Activated CD8-positive, alpha-beta memory T cell treated with anti-CD3 and anti-CD28 coated beads, Interleukin-2, amount 10 ng/mL, durations not matched to agents 7 days and 5 days (primary cell): ENCODE data around the gene HPDL. TPM values are rescaled to one million over a fixed set of nuclear protein-coding genes. Genes with fewer than 3 reads are reported as not detected.

Experiments
- ATAC-seq: fragments of 150-1000 bp; cut with Tn5 transposase; one replicate; pipeline ENCODE4 v1.10.0; 2021; ENCODE audit warnings: moderate library complexity
- CTCF ChIA-PET: fragments of 350-600 bp; sonication (Branson Sonifier 250); formaldehyde crosslinking; loops from one replicate; lab custom pipeline; 2021; ENCODE audit warnings: antibody characterized with exemption; lab: Charles Lee
- DNase-seq: peaks from one replicate; pipeline ENCODE4 v3.0.0-alpha.2; 2020
- H3K27ac Mint-ChIP-seq: one replicate; pipeline ENCODE4 v1.8.0; 2021; ENCODE audit warnings: mild to moderate bottlenecking, mixed read lengths
- H3K27me3 Mint-ChIP-seq: one replicate; pipeline ENCODE4 v1.8.0; 2021; ENCODE audit warnings: mixed read lengths
- H3K36me3 Mint-ChIP-seq: one replicate; pipeline ENCODE4 v1.8.0; 2021; ENCODE audit warnings: mild to moderate bottlenecking, mixed read lengths
- H3K4me1 Mint-ChIP-seq: one replicate; pipeline ENCODE4 v1.8.0; 2021; ENCODE audit warnings: mixed read lengths
- H3K4me3 Mint-ChIP-seq: one replicate; pipeline ENCODE4 v1.8.0; 2021; ENCODE audit warnings: mild to moderate bottlenecking, moderate library complexity, mixed read lengths
- H3K9me3 Mint-ChIP-seq: one replicate; pipeline ENCODE4 v1.8.0; 2022; ENCODE audit warnings: low read depth, mixed read lengths
- total RNA-seq, 2 experiments: library from RNA; stranded (reverse); gene quantifications; one replicate each; pipeline ENCODE4 v1.2.3, GENCODE V29; 2021

Gene HPDL
- total RNA-seq, 2 experiments from 2014 or later: 16.3 to 23.4 TPM

DNA sequence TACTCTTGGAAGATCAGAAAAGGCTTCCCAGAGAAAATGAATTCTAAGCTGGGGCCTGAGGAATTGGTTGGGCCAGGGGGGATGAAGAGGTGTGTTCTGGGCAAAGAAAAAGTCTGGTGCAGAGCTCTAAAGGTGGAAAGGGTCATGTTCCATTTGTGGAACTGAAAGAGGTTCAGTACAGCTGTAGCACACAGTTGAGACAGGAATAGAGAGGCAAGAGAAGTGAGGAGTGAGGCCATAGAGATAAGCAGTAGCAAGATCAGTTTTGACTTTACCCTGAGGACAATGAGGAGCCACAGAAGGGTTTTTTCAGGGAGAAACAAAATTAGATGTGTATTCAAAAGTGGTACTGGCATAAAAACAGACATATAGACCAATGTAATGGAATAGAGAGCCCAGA is 43.9 kb downstream of the HPDL start:
- no peaks in the 10 kb centered on the region for H3K36me3 Mint-ChIP-seq
- CTCF ChIA-PET: interaction anchor here (1.1 kb wide), 1 partner anchor 8 kb away, joined by 3 read pairs; no protein-coding TSS in a partner anchor
- DNase-seq: no peak
- no peak overlapping the region for H3K4me3 Mint-ChIP-seq
- ATAC-seq: no peak
- no peak overlapping the region for H3K27ac Mint-ChIP-seq
- H3K27me3 Mint-ChIP-seq: no peaks in the 10 kb centered on the region
- H3K9me3 Mint-ChIP-seq: no peaks in the 10 kb centered on the region
- peaks cover 18% of the 10 kb centered on the region for H3K4me1 Mint-ChIP-seq

DNA sequence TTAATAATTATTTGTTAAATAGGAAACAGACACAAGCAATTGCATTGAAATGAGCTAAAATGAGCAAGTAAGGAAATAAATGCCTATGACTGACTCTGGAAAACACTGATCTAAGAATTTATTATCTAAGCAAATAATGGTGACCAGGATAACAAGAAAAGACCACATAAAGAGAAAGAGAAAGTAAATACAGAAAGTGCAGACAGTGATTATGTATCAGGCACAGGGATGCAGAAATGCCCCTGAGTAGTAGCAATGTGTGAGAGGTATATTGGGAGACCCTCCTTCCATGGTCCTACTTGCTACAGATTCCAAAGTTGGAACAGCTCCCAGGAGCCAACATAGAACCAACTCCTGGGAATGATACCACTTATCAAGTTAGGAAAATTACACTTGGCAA is 46.9 kb downstream of the HPDL start:
- no peak for ATAC-seq
- no peak for DNase-seq
- H3K27me3 Mint-ChIP-seq: no peaks in the 10 kb centered on the region
- H3K27ac Mint-ChIP-seq: no peak overlapping the region
- H3K4me3 Mint-ChIP-seq: no peak overlapping the region
- H3K9me3 Mint-ChIP-seq: no peaks in the 10 kb centered on the region
- CTCF ChIA-PET: interaction anchor here (2.4 kb wide), 1 partner anchor 13 kb away, joined by 11 read pairs; no protein-coding TSS in a partner anchor
- H3K36me3 Mint-ChIP-seq: no peaks in the 10 kb centered on the region
- peaks cover 18% of the 10 kb centered on the region for H3K4me1 Mint-ChIP-seq

DNA sequence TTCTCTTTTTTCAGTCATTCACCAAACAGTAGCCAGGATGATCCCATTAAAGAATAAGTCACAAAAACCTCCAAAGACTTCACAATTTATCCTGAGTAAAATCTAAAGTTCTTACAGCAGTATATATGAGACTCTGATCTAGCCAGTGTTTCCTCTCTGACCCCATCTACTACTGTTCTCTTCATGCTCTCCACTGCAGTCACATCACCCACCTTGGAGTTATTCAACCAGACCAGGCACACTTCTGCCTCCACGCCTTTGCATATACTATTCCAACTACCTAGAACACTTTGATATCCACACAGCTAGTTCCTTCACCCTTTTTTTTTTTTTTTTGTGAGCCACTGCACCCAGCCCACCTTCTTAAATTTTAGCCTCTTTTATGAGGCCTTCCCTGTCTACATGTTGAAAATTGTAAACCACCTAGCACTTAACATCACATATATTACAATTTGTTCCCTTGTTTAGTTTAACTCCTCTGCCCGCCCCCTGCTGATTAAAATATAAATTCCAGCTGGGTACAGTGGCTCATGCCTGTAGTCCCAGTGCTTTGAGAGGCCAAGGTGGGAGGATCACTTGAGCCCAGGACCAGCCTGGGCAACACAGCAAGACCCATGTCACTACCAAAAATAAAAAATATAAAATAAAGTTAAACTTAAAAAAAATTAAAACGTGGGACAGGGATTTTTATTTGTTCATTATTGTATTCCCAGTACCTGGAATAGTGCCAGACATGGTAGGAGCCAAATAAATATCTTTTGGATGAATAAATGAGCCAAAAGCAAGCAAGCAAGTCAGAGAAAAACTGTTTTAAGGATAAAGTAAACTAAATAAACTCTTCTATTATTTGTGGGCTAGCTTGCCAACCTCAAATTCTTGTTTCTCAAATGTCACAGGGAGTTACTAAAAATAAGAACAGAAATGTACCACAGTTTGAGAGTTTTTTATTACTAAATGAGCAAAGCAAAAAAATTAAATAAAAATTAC is 48.7 kb downstream of the HPDL start:
- ATAC-seq (no peak), DNase-seq (no peak)
- peaks cover 18% of the 10 kb centered on the region for H3K4me1 Mint-ChIP-seq
- no peaks in the 10 kb centered on the region for H3K9me3 Mint-ChIP-seq
- no peaks in the 10 kb centered on the region for H3K27me3 Mint-ChIP-seq
- CTCF ChIA-PET: interaction anchor here (0.6 to 2.4 kb wide), 4 partner anchors 14 to 125 kb away, joined by 3 to 11 read pairs (median 4); no protein-coding TSS in a partner anchor
- no peaks in the 10 kb centered on the region for H3K36me3 Mint-ChIP-seq
- H3K27ac Mint-ChIP-seq: no peak overlapping the region
- H3K4me3 Mint-ChIP-seq: no peak overlapping the region

DNA sequence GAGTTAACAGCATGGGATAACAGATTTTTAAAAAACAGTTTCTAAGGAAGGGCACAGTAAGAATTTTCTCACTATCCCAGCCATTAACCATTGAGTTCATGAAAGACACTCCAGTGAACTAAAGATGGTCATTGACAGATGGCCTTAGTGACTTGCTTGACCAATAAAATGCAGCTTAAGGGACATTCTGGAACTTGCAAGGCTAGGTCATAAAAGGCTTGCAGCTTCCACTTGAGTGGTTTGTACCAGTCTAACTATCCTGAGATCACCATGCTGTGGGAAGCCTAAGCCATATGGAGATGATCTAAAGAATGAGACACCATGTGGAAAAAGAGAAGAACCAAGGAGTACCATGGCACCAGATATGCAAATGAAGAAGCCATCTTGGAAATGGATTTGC is 51.5 kb downstream of the HPDL start:
- Mint-ChIP-seq H3K9me3 (no peaks in the 10 kb centered on the region), H3K27me3 (no peaks in the 10 kb centered on the region), H3K36me3 (no peaks in the 10 kb centered on the region), H3K27ac (no peak overlapping the region), H3K4me1 (peaks cover 22% of the 10 kb centered on the region), H3K4me3 (no peak overlapping the region)
- DNase-seq (no peak), ATAC-seq (no peak)
- CTCF ChIA-PET: interaction anchor here (1.4 kb wide), 1 partner anchor 8 kb away, joined by 3 read pairs; no protein-coding TSS in a partner anchor

Other genes with a start within 250 kb of the HPDL start
- under 1 TPM; 0.47 to 0.64 TPM for gene ZSWIM5, start 120.3 kb upstream of the HPDL start, total RNA-seq
- 10 to 100 TPM; 21.4 to 26.5 TPM for gene TOE1, start 13.3 kb downstream of the HPDL start, total RNA-seq
- 10 to 100 TPM; 65.3 to 67.2 TPM for gene MUTYH, start 13.5 kb downstream of the HPDL start, total RNA-seq
- gene TESK2, start 164.3 kb downstream of the HPDL start, total RNA-seq: 1 to 10 TPM; 3.0 to 4.4 TPM
- 1 to 10 TPM; 7.8 to 7.9 TPM for gene CCDC163, start 173.2 kb downstream of the HPDL start, total RNA-seq
- gene MMACHC, start 173.4 kb downstream of the HPDL start, total RNA-seq: 1 to 10 TPM; 7.3 to 8.4 TPM
- gene PRDX1, start 195.0 kb downstream of the HPDL start, total RNA-seq: 100 to 1,000 TPM; 225 to 412 TPM
- gene AKR1A1, start 223.9 kb downstream of the HPDL start, total RNA-seq: 100 to 1,000 TPM; 137 to 150 TPM